Measurements from ENCODE around the gene FHDC1.

FHDC1 gene

DNA sequence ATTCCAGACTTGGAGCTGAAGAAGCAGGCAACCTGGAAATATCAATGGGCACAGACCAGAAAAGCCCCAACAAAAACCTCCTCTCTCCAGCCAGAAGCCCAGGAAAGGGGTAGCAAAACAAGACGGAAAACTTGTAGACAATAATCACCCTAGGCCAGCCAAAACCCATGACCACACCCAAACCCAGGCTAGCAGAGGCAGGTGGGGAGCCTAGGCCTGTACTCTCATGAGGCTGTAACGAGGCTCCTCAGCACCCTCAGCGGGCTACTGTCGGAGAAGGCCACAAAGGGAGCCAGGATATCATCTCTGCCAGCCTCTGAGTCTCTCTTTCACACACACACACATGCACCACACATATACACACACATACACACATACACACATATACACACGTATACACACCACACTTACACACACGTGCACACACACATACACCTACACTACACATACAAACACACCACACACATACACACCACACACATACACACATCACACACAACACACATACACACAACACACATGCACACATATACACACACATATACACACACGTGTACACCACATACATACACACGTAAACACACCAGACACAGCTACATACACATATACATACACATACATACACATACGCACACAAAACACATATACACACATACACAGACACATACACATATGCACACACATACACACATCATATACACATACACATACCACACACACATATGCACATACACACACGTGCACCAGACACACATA is 90.6 kb downstream of the FHDC1 start:
- Histone ChIP-seq H3K36me3 (ENCODE audit: low read depth) (no peaks in the 10 kb centered on the region), H3K4me3 (ENCODE audit: severe bottlenecking) (no peak overlapping the region), H3K9me3 (ENCODE audit: severe bottlenecking) (no peaks in the 10 kb centered on the region), H3K27me3 (ENCODE audit: insufficient read depth, poor library complexity, severe bottlenecking) (no peaks in the 10 kb centered on the region), H3K4me1 (ENCODE audit: insufficient read depth, poor library complexity, severe bottlenecking) (peaks cover 17% of the 10 kb centered on the region), H3K27ac (ENCODE audit: poor library complexity, severe bottlenecking) (no peak overlapping the region)
- DNase-seq (ENCODE audit: low spot score) (no peak), ATAC-seq (ENCODE audit: low read depth) (no peak)
- TF ChIP-seq, protein P1, sequence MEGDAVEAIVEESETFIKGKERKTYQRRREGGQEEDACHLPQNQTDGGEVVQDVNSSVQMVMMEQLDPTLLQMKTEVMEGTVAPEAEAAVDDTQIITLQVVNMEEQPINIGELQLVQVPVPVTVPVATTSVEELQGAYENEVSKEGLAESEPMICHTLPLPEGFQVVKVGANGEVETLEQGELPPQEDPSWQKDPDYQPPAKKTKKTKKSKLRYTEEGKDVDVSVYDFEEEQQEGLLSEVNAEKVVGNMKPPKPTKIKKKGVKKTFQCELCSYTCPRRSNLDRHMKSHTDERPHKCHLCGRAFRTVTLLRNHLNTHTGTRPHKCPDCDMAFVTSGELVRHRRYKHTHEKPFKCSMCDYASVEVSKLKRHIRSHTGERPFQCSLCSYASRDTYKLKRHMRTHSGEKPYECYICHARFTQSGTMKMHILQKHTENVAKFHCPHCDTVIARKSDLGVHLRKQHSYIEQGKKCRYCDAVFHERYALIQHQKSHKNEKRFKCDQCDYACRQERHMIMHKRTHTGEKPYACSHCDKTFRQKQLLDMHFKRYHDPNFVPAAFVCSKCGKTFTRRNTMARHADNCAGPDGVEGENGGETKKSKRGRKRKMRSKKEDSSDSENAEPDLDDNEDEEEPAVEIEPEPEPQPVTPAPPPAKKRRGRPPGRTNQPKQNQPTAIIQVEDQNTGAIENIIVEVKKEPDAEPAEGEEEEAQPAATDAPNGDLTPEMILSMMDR (IDR thresholded peaks at IDR 0.05; ENCODE audit: poor library complexity, severe bottlenecking) = no peak

DNA sequence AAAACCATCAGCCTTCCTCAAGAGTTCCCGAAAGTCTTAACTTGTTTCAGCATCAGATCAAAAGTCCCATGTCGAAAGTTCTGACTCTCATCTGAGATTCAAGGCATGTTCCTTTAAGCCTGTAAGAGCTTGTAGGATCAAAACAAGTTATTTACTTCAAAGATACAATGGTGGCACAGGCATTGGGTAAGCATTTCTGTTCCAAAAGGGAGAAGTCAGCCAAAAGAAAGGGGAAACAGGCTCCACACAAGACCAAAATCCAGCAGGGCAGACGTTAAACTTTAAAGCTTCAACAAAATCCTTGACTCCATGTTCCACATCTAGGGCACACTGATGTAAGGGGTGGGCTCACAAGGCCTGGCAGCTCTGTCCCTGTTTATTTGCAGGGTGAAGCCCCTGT is 91.7 kb downstream of the FHDC1 start:
- H3K36me3 ChIP-seq (ENCODE audit: low read depth) = no peaks in the 10 kb centered on the region
- H3K4me3 ChIP-seq (ENCODE audit: severe bottlenecking) = no peak overlapping the region
- H3K4me1 ChIP-seq (ENCODE audit: insufficient read depth, poor library complexity, severe bottlenecking) = peaks cover 15% of the 10 kb centered on the region
- H3K27me3 ChIP-seq (ENCODE audit: insufficient read depth, poor library complexity, severe bottlenecking) = no peaks in the 10 kb centered on the region
- H3K27ac ChIP-seq (ENCODE audit: poor library complexity, severe bottlenecking) = no peak overlapping the region
- TF ChIP-seq, protein P1 (IDR thresholded peaks at IDR 0.05; ENCODE audit: poor library complexity, severe bottlenecking) = no peak
- ATAC-seq (ENCODE audit: low read depth) (no peak), DNase-seq (ENCODE audit: low spot score) (no peak)
- H3K9me3 ChIP-seq (ENCODE audit: severe bottlenecking) = no peaks in the 10 kb centered on the region

DNA sequence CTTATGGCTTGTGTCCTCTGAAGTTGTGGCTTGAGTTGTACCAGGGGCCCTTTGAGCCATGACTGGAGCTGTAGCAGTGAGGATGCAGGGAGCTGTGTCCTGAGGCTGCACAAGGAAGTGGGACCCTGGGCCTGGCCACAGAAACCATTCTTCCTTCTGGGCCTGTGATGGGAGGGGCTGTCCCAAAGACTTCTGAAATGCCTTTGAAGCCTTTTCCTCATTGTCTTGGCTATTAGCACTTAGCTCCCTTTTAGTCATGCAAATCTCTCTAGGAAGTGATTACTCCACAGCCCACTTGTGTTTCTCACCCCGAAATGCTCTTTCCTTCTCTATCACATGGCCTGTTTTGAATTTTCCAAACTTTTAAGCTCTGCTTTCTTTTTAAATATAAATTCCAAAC is 92.4 kb downstream of the FHDC1 start:
- Histone ChIP-seq H3K27me3 (ENCODE audit: insufficient read depth, poor library complexity, severe bottlenecking) (no peaks in the 10 kb centered on the region), H3K27ac (ENCODE audit: poor library complexity, severe bottlenecking) (no peak overlapping the region), H3K4me3 (ENCODE audit: severe bottlenecking) (no peak overlapping the region), H3K36me3 (ENCODE audit: low read depth) (no peaks in the 10 kb centered on the region), H3K4me1 (ENCODE audit: insufficient read depth, poor library complexity, severe bottlenecking) (peaks cover 8% of the 10 kb centered on the region), H3K9me3 (ENCODE audit: severe bottlenecking) (no peaks in the 10 kb centered on the region)
- DNase-seq (ENCODE audit: low spot score) (no peak), ATAC-seq (ENCODE audit: low read depth) (no peak)
- TF ChIP-seq, protein P1 (IDR thresholded peaks at IDR 0.05; ENCODE audit: poor library complexity, severe bottlenecking) = no peak

All from RWPE2 (cell line).